ENCODE data around the gene ABHD11. TPM values are rescaled to one million over a fixed set of nuclear protein-coding genes. Genes with fewer than 3 reads are reported as not detected.

ABHD11 gene
- total and polyA plus RNA-seq, 9 of the 15 experiments (the other 6 are each of a cell fraction or from before 2014, with no cell fraction given): 7.7 to 44.2 (median 18.9) TPM

GRCh38 chr7:73703225-73703624 is 35.4 kb downstream of the ABHD11 start:
- Histone ChIP-seq H4K20me1 (replicated peaks; ENCODE audit: control insufficient read depth, insufficient read depth, low read length) (peaks cover 30% of the 10 kb centered on the region), H3K4me3 (no peak overlapping the region), H3K79me2 (ENCODE audit: control insufficient read depth, insufficient read depth, low read length) (no peaks in the 10 kb centered on the region), H2AFZ (ENCODE audit: low read depth, low read length) (no peak overlapping the region), H3K4me1 (replicated peaks in 1 of 2; ENCODE audit: control insufficient read depth in 2 of 2, insufficient read depth in 2 of 2, low read length in 2 of 2) (peaks cover 20 to 70% of the 10 kb centered on the region in 2 experiments; a peak in 4 of 5 replicates), H3K9me3 (replicated peaks; ENCODE audit: control insufficient read depth, insufficient read depth, low read depth, low read length) (no peaks in the 10 kb centered on the region), H3K9ac (ENCODE audit: insufficient read depth in 1 of 2, low read depth in 2 of 2, low read length in 2 of 2) (peak overlapping the region in 1 of 2 experiments; percentile 59; a peak in 1 of 4 replicates), H3K9me1 (ENCODE audit: control insufficient read depth, insufficient read depth, low read length) (no peaks in the 10 kb centered on the region), H3K27me3 (ENCODE audit: control insufficient read depth in 2 of 2, insufficient read depth in 2 of 2, low read length in 2 of 2) (no peaks in the 10 kb centered on the region; a peak in 1 of 5 replicates), H3K27ac (ENCODE audit: extremely low read depth, low read depth, low read length) (no peak overlapping the region; the same call in 2 of the 3 replicates), H3K4me2 (ENCODE audit: insufficient read depth, low read length) (peak overlapping the region; percentile 38; the same call in 1 of the 2 replicates), H3K36me3 (ENCODE audit: control insufficient read depth, insufficient read depth, low read length) (peaks cover 38% of the 10 kb centered on the region; the same call in 2 of the 3 replicates)
- in situ Hi-C loops (cut with MboI): no loop called here
- no TSS peak for BruUV-seq (replicated peaks)
- no peak for ATAC-seq
- POLR2A ChIA-PET: interaction anchor here (1.0 to 1.6 kb wide), 4 partner anchors 12 to 16 kb away, joined by 4 to 7 read pairs (median 5); partner anchors contain the start of gene STX1A
- intact Hi-C loops (cut with micrococcal nuclease): no loop called here
- CTCF ChIA-PET (ENCODE audit: low intra/inter-chr PET ratio): no interaction called here
- no peak for FAIRE-seq
- no peak for DNase-seq (ENCODE audit: extremely low read depth in 1 of 4, low spot score in 3 of 4)
- 58% methylated on average over 7 of the region's 13 CpGs for whole genome bisulfite sequencing (ENCODE audit: insufficient coverage, low coverage, missing lambda C conversion rate)
- TF ChIP-seq U2AF1 (optimal IDR thresholded peaks at IDR 0.05; ENCODE audit: low read depth, low read length) (no peak), HMGXB4 (CRISPR knock-in tag; IDR thresholded peaks at IDR 0.05) (0 out of 2 replicates have a peak, but pooled peaks have one; percentile 10)

GRCh38 chr7:73702665-73703064 is 35.9 kb downstream of the ABHD11 start:
- intact Hi-C loops (cut with micrococcal nuclease): no loop called here
- BruUV-seq (replicated peaks): no TSS peak
- H4K20me1 ChIP-seq (replicated peaks; ENCODE audit: control insufficient read depth, insufficient read depth, low read length): peaks cover 30% of the 10 kb centered on the region
- H3K9ac ChIP-seq (ENCODE audit: insufficient read depth in 1 of 2, low read depth in 2 of 2, low read length in 2 of 2): no peak overlapping the region
- no peak for ATAC-seq
- no peaks in the 10 kb centered on the region for H3K9me3 ChIP-seq (replicated peaks; ENCODE audit: control insufficient read depth, insufficient read depth, low read depth, low read length)
- POLR2A ChIA-PET: interaction anchor here (0.5 to 2.1 kb wide), 8 partner anchors 9 to 32 kb away, joined by 3 to 7 read pairs (median 4); no protein-coding TSS in a partner anchor
- no peak overlapping the region for H3K27ac ChIP-seq (ENCODE audit: extremely low read depth, low read depth, low read length)
- no peak overlapping the region for H2AFZ ChIP-seq (ENCODE audit: low read depth, low read length)
- DNase-seq (ENCODE audit: extremely low read depth in 1 of 4, low spot score in 3 of 4): no peak
- CTCF ChIA-PET (ENCODE audit: low intra/inter-chr PET ratio): no interaction called here
- WGBS (ENCODE audit: insufficient coverage, low coverage, missing lambda C conversion rate): 88% methylated on average over 18 of the region's 18 CpGs
- no peak overlapping the region for H3K4me3 ChIP-seq
- no peak for TF ChIP-seq NR4A1 (CRISPR knock-in tag; IDR thresholded peaks at IDR 0.05)
- no peak for TF ChIP-seq NR4A1 (tag; IDR thresholded peaks at IDR 0.05)
- no peak for TF ChIP-seq ZNF717 (CRISPR knock-in tag; IDR thresholded peaks at IDR 0.05)
- TF ChIP-seq POLR2G (IDR thresholded peaks at IDR 0.05; ENCODE audit: low read depth, low read length): peak; percentile 53
- in situ Hi-C loops (cut with MboI): no loop called here
- H3K4me1 ChIP-seq (replicated peaks in 1 of 2; ENCODE audit: control insufficient read depth in 2 of 2, insufficient read depth in 2 of 2, low read length in 2 of 2): peaks cover 20 to 69% of the 10 kb centered on the region in 2 experiments; a peak in 4 of 5 replicates
- no peaks in the 10 kb centered on the region; a peak in 1 of 5 replicates for H3K27me3 ChIP-seq (ENCODE audit: control insufficient read depth in 2 of 2, insufficient read depth in 2 of 2, low read length in 2 of 2)
- H3K9me1 ChIP-seq (ENCODE audit: control insufficient read depth, insufficient read depth, low read length): no peaks in the 10 kb centered on the region
- no peak overlapping the region for H3K4me2 ChIP-seq (ENCODE audit: insufficient read depth, low read length)
- no peaks in the 10 kb centered on the region for H3K79me2 ChIP-seq (ENCODE audit: control insufficient read depth, insufficient read depth, low read length)
- peaks cover 43% of the 10 kb centered on the region; the same call in 2 of the 3 replicates for H3K36me3 ChIP-seq (ENCODE audit: control insufficient read depth, insufficient read depth, low read length)
- FAIRE-seq: no peak

Data from K562 (cell line).